Activated naive CD8-positive, alpha-beta T cell treated with anti-CD3 and anti-CD28 coated beads, Interleukin-2, amount 50 U/mL, for 24 hours (primary cell): ENCODE measurements around the gene BIVM.
A peak's percentile ranks its signal among the peaks of the same experiment; 100 is the strongest.

ENCODE experiments used
- ATAC-seq: fragments of 150-1000 bp; cut with Tn5 transposase; one replicate; pipeline ENCODE4 v1.10.0; 2021
- DNase-seq: peaks from one replicate; pipeline ENCODE4 v3.0.0; 2021
- H3K27ac Mint-ChIP-seq: one replicate; pipeline ENCODE4 v1.8.0; 2021; ENCODE audit warnings: mild to moderate bottlenecking, mixed read lengths
- H3K27me3 Mint-ChIP-seq: one replicate; pipeline ENCODE4 v1.8.0; 2021; ENCODE audit warnings: mixed read lengths
- H3K36me3 Mint-ChIP-seq: one replicate; pipeline ENCODE4 v1.8.0; 2021; ENCODE audit warnings: low read depth, mixed read lengths
- H3K4me1 Mint-ChIP-seq: one replicate; pipeline ENCODE4 v1.8.0; 2021; ENCODE audit warnings: mixed read lengths
- H3K4me3 Mint-ChIP-seq: one replicate; pipeline ENCODE4 v1.8.0; 2021; ENCODE audit warnings: mild to moderate bottlenecking, moderate library complexity, mixed read lengths
- H3K9me3 Mint-ChIP-seq: one replicate; pipeline ENCODE4 v1.8.0; 2021; ENCODE audit warnings: mixed read lengths

Gene BIVM, protein sequence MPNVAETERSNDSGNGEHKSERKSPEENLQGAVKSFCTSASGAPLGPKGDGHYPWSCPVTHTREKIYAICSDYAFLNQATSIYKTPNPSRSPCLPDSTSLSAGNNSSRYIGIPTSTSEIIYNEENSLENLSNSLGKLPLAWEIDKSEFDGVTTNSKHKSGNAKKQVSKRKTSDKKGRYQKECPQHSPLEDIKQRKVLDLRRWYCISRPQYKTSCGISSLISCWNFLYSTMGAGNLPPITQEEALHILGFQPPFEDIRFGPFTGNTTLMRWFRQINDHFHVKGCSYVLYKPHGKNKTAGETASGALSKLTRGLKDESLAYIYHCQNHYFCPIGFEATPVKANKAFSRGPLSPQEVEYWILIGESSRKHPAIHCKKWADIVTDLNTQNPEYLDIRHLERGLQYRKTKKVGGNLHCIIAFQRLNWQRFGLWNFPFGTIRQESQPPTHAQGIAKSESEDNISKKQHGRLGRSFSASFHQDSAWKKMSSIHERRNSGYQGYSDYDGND

DNA sequence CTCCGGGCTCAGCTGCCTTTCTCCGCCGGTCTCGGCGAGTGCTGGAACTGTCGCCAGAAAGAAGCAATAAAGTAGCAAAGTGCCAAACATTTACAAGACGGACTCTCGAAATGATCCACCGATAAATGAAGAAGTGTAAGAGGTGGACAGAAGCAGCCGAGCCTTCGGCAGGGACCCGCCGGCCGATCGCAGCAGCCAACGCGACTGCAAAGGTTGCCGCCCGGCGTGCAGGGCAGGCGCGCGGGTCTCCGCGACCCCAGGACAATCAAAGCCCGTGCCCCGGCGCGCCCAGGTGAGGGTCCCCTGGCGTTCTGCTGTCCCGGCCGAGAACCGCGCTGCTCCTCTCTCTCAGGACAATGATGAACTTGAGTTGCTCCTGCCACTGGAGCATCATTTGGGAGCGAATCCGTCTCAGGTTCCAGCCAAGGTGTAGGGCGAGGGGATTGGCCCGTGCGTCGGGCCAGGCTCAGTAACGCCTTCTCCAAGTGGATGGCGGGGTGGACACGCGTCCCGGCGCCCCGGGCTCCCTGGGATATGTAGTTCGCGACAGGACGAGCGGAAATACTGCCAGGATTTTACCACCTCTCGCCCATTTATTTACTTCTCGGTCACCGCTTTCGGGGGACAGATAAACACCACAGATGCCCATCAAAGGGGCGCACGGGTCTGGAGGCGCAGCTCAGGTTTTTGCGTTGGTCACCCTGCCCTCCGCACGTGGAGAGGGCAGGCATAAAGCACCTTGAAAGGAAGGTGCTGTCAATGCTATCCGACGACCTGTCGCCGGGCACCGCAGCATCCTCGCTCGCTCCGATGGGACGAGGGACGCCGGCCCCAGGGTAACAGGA lies at the start of gene BIVM, which contains the start of gene POGLUT2:
BIVM (plus strand) TSS at position 539 of the 845 bp plus-strand sequence. CDS start 8,149 bp downstream, outside the sequence.
POGLUT2 (minus strand) TSS at position 396 of the 845 bp plus-strand sequence; CDS start at position 90, 306 bp downstream.
- peak; percentile 94 for ATAC-seq
- Mint-ChIP-seq H3K36me3 (peaks cover 9% of the 10 kb centered on the region), H3K4me1 (peaks cover 27% of the 10 kb centered on the region), H3K27ac (peak within 1 kb of the TSS; percentile 71), H3K4me3 (peak within 1 kb of the TSS; percentile 89), H3K9me3 (no peaks in the 10 kb centered on the region), H3K27me3 (peaks cover 9% of the 10 kb centered on the region)
- DNase-seq: peak; percentile 85

DNA sequence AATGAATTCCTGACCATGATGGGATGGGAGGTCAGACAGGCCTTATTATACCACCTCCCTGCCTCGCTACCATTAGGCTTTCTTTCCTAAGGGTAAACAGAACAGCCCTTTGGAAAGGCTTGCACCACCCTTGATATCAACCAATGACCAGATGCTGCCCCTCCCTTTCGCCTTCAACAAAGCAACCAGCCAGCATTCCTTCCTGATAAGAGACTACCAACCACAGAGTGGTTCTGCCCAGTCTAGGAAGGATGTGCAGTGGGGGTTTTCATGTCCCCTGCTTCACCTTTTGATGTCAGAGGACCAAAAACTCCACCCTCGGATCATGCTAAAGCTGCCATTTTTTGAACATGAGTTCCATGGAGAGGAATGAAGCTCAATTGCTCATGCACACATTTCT lies 47.0 kb upstream of the BIVM start:
- Mint-ChIP-seq H3K36me3 (no peaks in the 10 kb centered on the region), H3K27ac (no peak overlapping the region), H3K4me3 (no peak overlapping the region), H3K4me1 (no peaks in the 10 kb centered on the region), H3K27me3 (peaks cover 5% of the 10 kb centered on the region), H3K9me3 (no peaks in the 10 kb centered on the region)
- ATAC-seq (no peak), DNase-seq (no peak)

DNA sequence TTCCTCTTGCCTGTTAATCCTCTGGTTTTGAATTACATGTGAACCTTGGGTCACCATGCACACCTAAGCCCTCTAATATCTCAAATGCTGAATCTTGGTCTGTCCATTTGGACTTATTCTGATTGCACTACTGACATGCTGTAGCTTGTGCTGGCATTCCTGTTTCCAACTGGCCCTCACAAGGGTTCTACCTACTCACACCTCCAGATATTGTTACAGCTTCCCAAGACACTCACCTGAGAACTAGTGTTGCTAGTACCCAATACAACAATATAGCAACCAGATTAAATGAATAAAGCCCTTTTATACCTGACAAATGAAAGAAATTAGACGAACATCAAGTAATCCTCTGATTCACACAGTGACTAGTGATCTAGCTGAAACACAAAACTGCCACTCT lies 41.9 kb upstream of the BIVM start:
- no peaks in the 10 kb centered on the region for H3K9me3 Mint-ChIP-seq
- H3K27ac Mint-ChIP-seq: no peak overlapping the region
- no peaks in the 10 kb centered on the region for H3K4me1 Mint-ChIP-seq
- DNase-seq (no peak), ATAC-seq (no peak)
- no peaks in the 10 kb centered on the region for H3K27me3 Mint-ChIP-seq
- no peaks in the 10 kb centered on the region for H3K36me3 Mint-ChIP-seq
- H3K4me3 Mint-ChIP-seq: no peak overlapping the region

DNA sequence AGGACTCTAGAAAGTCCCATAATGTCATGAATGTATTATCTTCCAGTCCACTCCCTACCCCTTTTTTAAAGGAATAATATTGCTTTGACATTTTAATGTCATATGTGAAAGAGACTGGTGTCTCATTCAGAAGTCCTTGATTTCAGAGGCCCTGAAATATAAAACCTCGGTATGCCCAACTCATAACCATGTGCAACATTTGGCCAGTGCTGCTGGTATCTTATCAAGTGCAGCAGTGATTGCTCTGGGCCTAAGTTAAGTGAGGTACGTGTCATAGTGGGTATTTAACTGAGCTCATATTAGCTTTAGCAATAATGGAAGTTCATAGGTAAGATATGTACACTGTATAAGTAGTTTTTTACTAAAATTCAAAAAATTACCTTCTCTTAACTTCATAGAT lies 40.1 kb upstream of the BIVM start:
- Mint-ChIP-seq H3K4me3 (no peak overlapping the region), H3K9me3 (no peaks in the 10 kb centered on the region), H3K27me3 (no peaks in the 10 kb centered on the region), H3K27ac (no peak overlapping the region), H3K4me1 (no peaks in the 10 kb centered on the region), H3K36me3 (no peaks in the 10 kb centered on the region)
- ATAC-seq: no peak
- no peak for DNase-seq

DNA sequence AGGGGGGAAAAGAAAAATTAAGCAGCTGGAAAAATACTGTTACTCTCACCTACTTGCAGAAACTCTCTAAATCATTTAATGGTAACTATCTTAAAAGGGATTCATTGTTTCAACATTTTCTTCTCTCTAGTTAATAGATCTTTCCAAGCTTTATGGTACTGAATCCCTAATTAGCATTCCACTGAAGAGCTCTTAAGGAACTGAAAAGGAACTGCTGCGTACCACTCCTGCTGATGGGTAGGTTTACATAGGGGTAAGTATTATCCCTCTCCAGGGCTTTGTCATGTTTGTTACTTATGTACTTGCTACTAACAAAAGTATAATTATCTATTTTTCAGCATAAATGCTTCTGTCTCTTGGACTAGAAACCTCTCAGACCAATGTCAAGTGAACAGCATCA lies 37.8 kb upstream of the BIVM start:
- Mint-ChIP-seq H3K9me3 (no peaks in the 10 kb centered on the region), H3K4me1 (no peaks in the 10 kb centered on the region), H3K27me3 (no peaks in the 10 kb centered on the region), H3K36me3 (no peaks in the 10 kb centered on the region), H3K27ac (no peak overlapping the region), H3K4me3 (no peak overlapping the region)
- no peak for ATAC-seq
- DNase-seq: no peak

DNA sequence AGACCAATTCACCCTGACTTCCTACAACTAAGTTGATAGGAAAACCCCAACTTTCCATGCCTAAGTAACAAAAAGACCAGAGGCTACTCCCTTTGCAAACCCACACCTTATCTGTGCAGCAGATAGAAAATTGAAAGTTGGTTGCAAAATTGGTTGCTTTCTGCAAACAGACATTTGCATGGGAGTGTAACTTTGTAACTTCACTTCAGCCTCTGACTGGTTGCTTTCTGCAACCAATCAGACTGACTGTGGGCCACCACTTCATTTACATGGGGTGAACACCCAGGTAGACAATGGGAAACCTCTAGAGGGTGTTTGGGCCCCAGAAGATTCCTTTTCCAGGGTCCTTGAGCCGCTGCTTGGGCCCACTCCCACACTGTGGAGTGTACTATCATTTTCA lies 35.2 kb upstream of the BIVM start:
- no peaks in the 10 kb centered on the region for H3K4me1 Mint-ChIP-seq
- no peak overlapping the region for H3K4me3 Mint-ChIP-seq
- H3K27me3 Mint-ChIP-seq: no peaks in the 10 kb centered on the region
- no peak overlapping the region for H3K27ac Mint-ChIP-seq
- H3K36me3 Mint-ChIP-seq: peaks cover 8% of the 10 kb centered on the region
- DNase-seq: no peak
- H3K9me3 Mint-ChIP-seq: no peaks in the 10 kb centered on the region
- no peak for ATAC-seq

DNA sequence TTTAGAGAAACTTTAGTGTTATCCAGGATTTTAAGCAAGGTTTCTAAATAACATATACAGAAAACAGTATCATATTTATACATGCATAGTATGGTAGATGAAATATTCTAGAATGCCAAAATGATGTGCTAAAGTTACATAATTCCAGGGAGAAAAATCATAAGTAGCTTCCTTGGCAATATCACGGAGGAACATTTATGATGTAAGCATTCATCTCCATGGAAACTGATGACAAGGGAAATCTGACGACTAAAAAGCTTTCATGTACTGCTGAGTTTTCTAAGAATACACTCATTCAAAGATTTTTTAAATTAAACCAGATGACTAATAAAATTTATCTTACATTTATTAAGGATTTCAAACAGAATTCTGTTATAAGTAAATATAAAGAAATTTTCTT lies 30.0 kb upstream of the BIVM start:
- H3K9me3 Mint-ChIP-seq: no peaks in the 10 kb centered on the region
- H3K36me3 Mint-ChIP-seq: peaks cover 17% of the 10 kb centered on the region
- peaks cover 34% of the 10 kb centered on the region for H3K4me1 Mint-ChIP-seq
- DNase-seq (no peak), ATAC-seq (no peak)
- no peak overlapping the region for H3K27ac Mint-ChIP-seq
- no peak overlapping the region for H3K4me3 Mint-ChIP-seq
- H3K27me3 Mint-ChIP-seq: no peaks in the 10 kb centered on the region

DNA sequence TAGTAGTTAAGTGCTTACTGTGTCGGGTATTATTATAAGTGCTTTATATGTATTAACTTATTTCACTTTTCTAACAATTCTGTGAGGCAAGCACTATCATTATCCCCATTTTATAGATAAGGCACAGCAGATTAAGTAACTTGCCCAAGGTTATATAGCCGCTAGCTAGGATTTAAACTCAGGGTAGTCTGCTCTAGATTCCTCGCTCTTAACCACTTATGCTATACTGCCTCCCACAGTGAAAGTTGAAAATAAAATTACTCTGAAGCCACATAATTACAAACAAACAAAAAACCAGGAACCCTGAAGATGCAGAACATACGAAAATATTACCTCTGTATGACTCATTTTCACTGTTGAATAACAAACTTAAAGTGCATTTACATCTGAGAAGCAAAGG lies 29.2 kb upstream of the BIVM start:
- Mint-ChIP-seq H3K36me3 (peaks cover 17% of the 10 kb centered on the region), H3K4me1 (peaks cover 42% of the 10 kb centered on the region), H3K27ac (no peak overlapping the region), H3K9me3 (no peaks in the 10 kb centered on the region), H3K27me3 (no peaks in the 10 kb centered on the region), H3K4me3 (no peak overlapping the region)
- DNase-seq (no peak), ATAC-seq (no peak)

DNA sequence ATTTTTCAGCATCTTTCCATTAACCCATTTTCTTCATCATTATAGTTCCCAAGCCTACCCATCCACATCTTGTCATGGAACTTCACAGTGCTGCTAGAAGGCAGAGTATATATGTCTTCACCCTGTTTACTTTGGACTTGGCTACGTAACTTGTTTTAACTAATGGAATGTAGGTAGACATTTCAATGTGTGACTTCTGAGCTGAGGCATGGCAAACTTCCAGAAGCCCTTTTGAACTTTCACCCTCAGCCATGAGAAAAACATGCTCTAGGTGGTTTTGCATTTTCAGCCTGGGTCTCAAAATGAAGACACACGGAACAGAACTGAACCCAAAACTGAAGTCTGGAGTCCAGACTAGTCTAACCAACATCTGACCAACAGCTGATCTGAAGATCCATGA lies 28.5 kb upstream of the BIVM start:
- Mint-ChIP-seq H3K27ac (no peak overlapping the region), H3K9me3 (no peaks in the 10 kb centered on the region), H3K36me3 (peaks cover 17% of the 10 kb centered on the region), H3K27me3 (no peaks in the 10 kb centered on the region), H3K4me1 (peaks cover 46% of the 10 kb centered on the region), H3K4me3 (no peak overlapping the region)
- ATAC-seq (no peak), DNase-seq (no peak)

DNA sequence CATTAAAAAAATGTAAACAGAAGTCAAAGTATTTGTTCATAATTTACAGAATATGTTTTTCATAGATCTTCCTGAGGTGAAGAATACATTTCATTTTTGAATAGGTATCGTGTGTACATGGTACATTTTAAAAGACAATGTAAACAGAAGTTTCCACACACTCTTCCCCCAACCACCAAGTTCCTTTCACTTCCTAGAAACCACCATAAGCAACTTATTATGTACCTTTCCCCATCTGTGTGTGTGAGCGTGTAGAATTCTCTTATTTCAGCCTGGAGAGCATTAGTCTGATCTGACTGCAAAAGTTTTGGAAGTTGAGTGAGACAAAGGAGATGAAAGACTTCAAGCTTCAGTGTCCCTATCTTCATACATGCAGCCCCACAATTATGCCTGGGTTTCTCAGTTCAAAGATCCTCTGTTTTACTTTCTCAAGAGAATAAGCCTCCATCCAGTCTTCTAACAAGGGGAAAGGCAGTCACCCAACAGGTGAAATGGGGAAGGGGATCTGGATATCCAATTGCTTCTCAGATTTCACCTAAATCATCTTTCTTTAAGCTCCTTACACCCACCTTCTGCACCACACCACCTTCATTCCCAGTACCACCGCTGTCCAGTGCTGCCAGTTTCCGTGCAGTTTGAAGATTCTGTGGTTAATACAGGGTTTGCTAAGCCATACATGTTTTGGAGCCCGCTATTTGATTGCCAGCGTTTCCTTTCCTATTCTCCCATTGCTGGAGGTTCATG lies 27.4 kb upstream of the BIVM start:
- peaks cover 46% of the 10 kb centered on the region for H3K4me1 Mint-ChIP-seq
- no peak for ATAC-seq
- DNase-seq: no peak
- peak overlapping the region; percentile 89 for H3K4me3 Mint-ChIP-seq
- H3K9me3 Mint-ChIP-seq: no peaks in the 10 kb centered on the region
- no peaks in the 10 kb centered on the region for H3K27me3 Mint-ChIP-seq
- peaks cover 17% of the 10 kb centered on the region for H3K36me3 Mint-ChIP-seq
- H3K27ac Mint-ChIP-seq: no peak overlapping the region

DNA sequence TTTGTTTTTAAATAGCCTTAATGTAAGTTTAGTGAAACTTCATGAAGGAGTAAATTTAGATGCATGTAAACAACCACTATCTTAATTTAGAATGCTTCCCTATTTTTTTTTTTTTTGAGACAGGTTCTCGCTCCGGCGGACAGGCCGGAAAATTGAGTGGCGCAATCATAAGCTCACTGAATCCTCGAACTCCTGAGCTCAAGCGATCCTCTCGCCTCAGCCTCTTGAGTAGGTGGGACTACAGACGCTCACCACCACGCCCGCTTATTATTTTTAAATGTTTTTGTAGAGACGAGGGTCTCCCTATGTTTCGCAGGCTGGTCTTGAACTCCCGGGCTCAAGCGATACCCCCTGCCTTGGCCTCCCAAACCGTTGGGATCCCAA lies 26.9 kb upstream of the BIVM start:
- no peaks in the 10 kb centered on the region for H3K9me3 Mint-ChIP-seq
- peaks cover 46% of the 10 kb centered on the region for H3K4me1 Mint-ChIP-seq
- DNase-seq: no peak
- peaks cover 17% of the 10 kb centered on the region for H3K36me3 Mint-ChIP-seq
- peak overlapping the region; percentile 89 for H3K4me3 Mint-ChIP-seq
- no peak for ATAC-seq
- H3K27ac Mint-ChIP-seq: no peak overlapping the region
- no peaks in the 10 kb centered on the region for H3K27me3 Mint-ChIP-seq

DNA sequence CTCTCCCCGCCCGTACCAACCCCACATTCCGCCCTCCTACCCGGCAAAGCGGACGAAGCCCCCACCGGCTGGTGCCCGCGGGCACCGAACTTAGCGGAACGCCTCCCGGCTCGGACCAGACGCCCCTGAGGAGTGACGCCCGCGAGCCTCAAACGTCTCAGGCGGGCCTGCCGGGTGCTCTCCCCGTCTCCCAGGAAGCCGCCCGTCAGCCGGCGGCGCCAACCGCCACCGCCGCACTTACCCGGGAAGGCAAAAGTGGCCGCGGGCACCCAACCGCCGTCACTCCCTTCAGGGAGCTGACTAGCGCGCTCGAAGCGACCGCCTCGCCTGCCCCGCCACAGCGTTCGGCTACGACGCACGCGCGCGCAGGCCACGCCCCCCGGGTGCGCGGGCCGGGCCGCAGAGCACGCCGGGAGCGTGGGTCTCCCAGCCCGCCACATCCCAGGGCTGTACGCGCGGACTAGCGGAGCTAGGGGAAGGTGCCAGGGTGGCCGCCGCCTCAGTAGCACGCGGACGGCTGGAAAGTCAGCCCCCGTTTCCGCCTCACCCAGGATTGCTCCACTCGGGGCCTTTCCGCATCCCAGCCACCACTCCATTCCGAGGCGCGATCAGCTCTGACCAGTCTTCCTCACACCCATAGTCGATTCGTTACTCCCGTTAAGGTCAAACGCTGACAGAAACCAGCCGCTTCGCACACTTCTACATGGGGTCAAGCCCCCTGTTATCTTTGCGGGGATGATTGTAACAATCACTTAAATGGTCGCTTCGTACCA lies 25.3 kb upstream of the BIVM start, which contains the start of gene TEX30:
TEX30 (minus strand) TSS at position 346 of the 773 bp plus-strand sequence. CDS start 3,760 bp downstream, outside the sequence.
- H3K27ac Mint-ChIP-seq: peak within 1 kb of the TSS; percentile 98
- ATAC-seq (peak; percentile 95), DNase-seq (peak; percentile 88)
- peaks cover 52% of the 10 kb centered on the region for H3K4me1 Mint-ChIP-seq
- no peaks in the 10 kb centered on the region for H3K27me3 Mint-ChIP-seq
- H3K9me3 Mint-ChIP-seq: no peaks in the 10 kb centered on the region
- H3K36me3 Mint-ChIP-seq: peaks cover 9% of the 10 kb centered on the region
- H3K4me3 Mint-ChIP-seq: peak within 1 kb of the TSS; percentile 89

DNA sequence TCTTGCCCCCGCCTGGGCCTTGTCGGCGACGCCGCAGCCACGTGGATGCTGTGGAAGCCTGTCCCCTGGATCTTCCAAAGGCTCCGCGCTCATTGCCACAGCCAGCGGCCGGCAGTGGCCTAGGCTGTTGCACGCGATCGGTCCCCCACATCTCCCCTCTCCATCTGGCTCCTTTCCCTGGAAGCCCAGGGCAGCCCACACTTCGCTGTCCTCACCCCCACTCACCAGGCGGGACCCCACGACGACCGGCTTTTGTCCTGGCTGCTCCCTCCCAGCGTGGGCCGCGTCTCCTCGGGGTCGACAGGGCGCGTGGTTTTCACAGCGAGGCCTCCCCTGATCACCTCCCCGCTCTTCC lies 24.7 kb upstream of the BIVM start:
- no peaks in the 10 kb centered on the region for H3K27me3 Mint-ChIP-seq
- DNase-seq: no peak
- no peaks in the 10 kb centered on the region for H3K9me3 Mint-ChIP-seq
- H3K4me1 Mint-ChIP-seq: peaks cover 58% of the 10 kb centered on the region
- H3K27ac Mint-ChIP-seq: peak overlapping the region; percentile 98
- peaks cover 9% of the 10 kb centered on the region for H3K36me3 Mint-ChIP-seq
- ATAC-seq: no peak
- peak overlapping the region; percentile 89 for H3K4me3 Mint-ChIP-seq
